SH-SY5Y (cell line): Measurements from ENCODE around the gene C5orf63.

ENCODE experiments used
- GATA2 ChIP-seq: IDR thresholded peaks from 2 replicates; pipeline ENCODE4 v1.6.1; 2011; ENCODE audit warnings: mild to moderate bottlenecking, low read depth, low read length
- GATA3 ChIP-seq: IDR thresholded peaks from 2 replicates; pipeline ENCODE4 v1.6.1; 2011; ENCODE audit warnings: low read depth, mild to moderate bottlenecking, low read length, moderate library complexity

DNA sequence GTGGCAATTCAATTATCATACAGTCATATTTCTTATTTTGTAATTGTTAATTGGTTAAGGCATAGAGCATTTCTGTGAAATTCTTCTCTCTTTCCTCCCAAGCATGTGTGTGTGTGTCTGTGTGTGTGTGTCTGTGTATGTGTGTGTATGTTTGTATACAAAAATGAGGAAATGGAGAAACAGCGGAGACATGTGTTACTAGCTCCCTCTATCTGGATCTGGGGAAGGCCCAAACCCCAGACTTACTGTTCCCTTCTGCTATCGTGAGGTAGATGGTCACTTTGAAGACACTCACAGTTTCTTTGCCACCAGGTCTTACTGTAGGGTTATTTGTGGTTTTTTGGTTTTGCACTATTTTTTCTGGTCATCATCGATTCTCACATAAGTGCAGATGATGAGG is 11.4 kb upstream of the C5orf63 start:
- TF ChIP-seq GATA3 (no peak), GATA2 (no peak)
